Measurements from ENCODE around the gene IDI2.
"Not testable (repeated sequence)": the region's sequence is repeated elsewhere in the genome, so short reads cannot be mapped to it uniquely, and the experiment has no call there.

Gene IDI2

GRCh38 chr10:1025683-1026082, at the start of gene IDI2:
TSS of gene IDI2 (minus strand) at chr10:1025859. CDS start at chr10:1024723, 1,136 bp downstream.
- no peak for DNase-seq

GRCh38 chr10:1074748-1075308, 49.2 kb upstream of the IDI2 start:
- no peak for DNase-seq

- DNase-seq, result no peak
Observed at GRCh38 chr10:1074052-1074747, 48.5 kb upstream of the IDI2 start.

- no peak for DNase-seq
Observed at GRCh38 chr10:1070919-1071318, 45.3 kb upstream of the IDI2 start.

GRCh38 chr10:1068380-1069361, 43.0 kb upstream of the IDI2 start:
- no peak for DNase-seq

- not testable (repeated sequence) for DNase-seq
Observed at GRCh38 chr10:1066734-1067133, 41.1 kb upstream of the IDI2 start.

- DNase-seq, result no peak
Observed at GRCh38 chr10:1064964-1065247, 39.2 kb upstream of the IDI2 start.

GRCh38 chr10:1063232-1063865, 37.7 kb upstream of the IDI2 start:
- DNase-seq, result no peak

GRCh38 chr10:1061930-1062774, 36.5 kb upstream of the IDI2 start:
- DNase-seq, result no peak

GRCh38 chr10:1059902-1060301, 34.2 kb upstream of the IDI2 start:
- no peak for DNase-seq

- DNase-seq, result no peak
Observed at GRCh38 chr10:1058017-1058416, 32.4 kb upstream of the IDI2 start.

- no peak for DNase-seq
Observed at GRCh38 chr10:1057106-1057657, 31.5 kb upstream of the IDI2 start.

GRCh38 chr10:1056326-1057105, 30.9 kb upstream of the IDI2 start, which contains the start of gene WDR37:
TSS of gene WDR37 (plus strand) at chr10:1056385. CDS start at chr10:1072156, 15,771 bp downstream.
- peak; percentile 37 for DNase-seq

GRCh38 chr10:1054684-1055083, 29.0 kb upstream of the IDI2 start:
- no peak for DNase-seq

- no peak for DNase-seq
Observed at GRCh38 chr10:1050554-1050953, 24.9 kb upstream of the IDI2 start.

- no peak for DNase-seq
Observed at GRCh38 chr10:1050145-1050544, 24.5 kb upstream of the IDI2 start.

- no peak for DNase-seq
Observed at GRCh38 chr10:1049425-1049958, 23.8 kb upstream of the IDI2 start.

GRCh38 chr10:1048732-1049424, 23.2 kb upstream of the IDI2 start, which contains the start of gene IDI1:
TSS of gene IDI1 (minus strand) at chr10:1049119. CDS start at chr10:1049003, 116 bp downstream.
- DNase-seq, result peak; percentile 96

GRCh38 chr10:1048349-1048731, 22.7 kb upstream of the IDI2 start:
- DNase-seq, result no peak

GRCh38 chr10:1047937-1048336, 22.3 kb upstream of the IDI2 start:
- DNase-seq, result no peak

Data from NCI-H1105 (cell line).